Natural killer cell (primary cell): Measurements from ENCODE around the gene FAM171A1. TPM values are rescaled to one million over a fixed set of nuclear protein-coding genes. Genes with fewer than 3 reads are reported as not detected.
"Not testable (repeated sequence)": the region's sequence is repeated elsewhere in the genome, so short reads cannot be mapped to it uniquely, and the experiment has no call there.

ENCODE experiments used
- ATAC-seq, 3 donors: fragments of 150-1000 bp in 2 of 3; fragments of 200-7000 bp in 1 of 3; cut with Tn5 transposase; 1 replicate in 1 of 3; 2 replicates in 2 of 3; pipeline ENCODE4 v1.10.0; 2021; ENCODE audit warnings: mild to moderate bottlenecking in 2 of 3, moderate library complexity in 2 of 3
- DNase-seq, 2 donors: peaks; one replicate each; pipeline versions ENCODE4 v3.0.0 to v3.0.0-alpha.2; 2013 to 2021; ENCODE audit warnings: mixed read lengths in 1 of 2
- H3K27ac ChIP-seq: one replicate; pipeline ENCODE4 v1.5.1; 2013; ENCODE audit warnings: mild to moderate bottlenecking, low read length
- H3K27me3 ChIP-seq: one replicate; pipeline ENCODE4 v1.6.1; 2013; ENCODE audit warnings: low read length; ENCODE audit not compliant: control insufficient read depth, insufficient read depth
- H3K36me3 ChIP-seq: one replicate; pipeline ENCODE4 v1.6.1; 2013; ENCODE audit warnings: low read length; ENCODE audit not compliant: control insufficient read depth, insufficient read depth
- H3K4me1 ChIP-seq: one replicate; pipeline ENCODE4 v1.6.1; 2013; ENCODE audit warnings: low read length; ENCODE audit not compliant: control insufficient read depth, insufficient read depth
- H3K4me3 ChIP-seq: one replicate; pipeline ENCODE4 v1.5.1; 2013; ENCODE audit warnings: low read length
- H3K9me3 ChIP-seq: one replicate; pipeline ENCODE4 v1.6.1; 2013; ENCODE audit warnings: low read length; ENCODE audit not compliant: control insufficient read depth, insufficient read depth
- H3K27ac Mint-ChIP-seq, 2 donors: one replicate each; pipeline ENCODE4 v1.8.0; 2022; ENCODE audit warnings: mild to moderate bottlenecking in 2 of 2, mixed read lengths in 2 of 2, moderate library complexity in 1 of 2
- H3K27me3 Mint-ChIP-seq, 2 donors: one replicate each; pipeline ENCODE4 v1.8.0; 2022; ENCODE audit warnings: low read depth in 2 of 2, mixed read lengths in 2 of 2
- H3K36me3 Mint-ChIP-seq: one replicate; pipeline ENCODE4 v1.8.0; 2022; ENCODE audit warnings: mixed read lengths
- H3K4me1 Mint-ChIP-seq, 2 donors: one replicate each; pipeline ENCODE4 v1.8.0; 2022; ENCODE audit warnings: mixed read lengths in 2 of 2
- H3K4me3 Mint-ChIP-seq: one replicate; pipeline ENCODE4 v1.8.0; 2022; ENCODE audit warnings: mild to moderate bottlenecking, moderate library complexity, mixed read lengths
- H3K9me3 Mint-ChIP-seq, 2 donors: one replicate each; pipeline ENCODE4 v1.8.0; 2022; ENCODE audit warnings: mixed read lengths in 2 of 2
- CTCF ChIP-seq: fragments of 200-600 bp; IDR thresholded peaks from one replicate; pipeline ENCODE4 v1.8.0; 2022; ENCODE audit warnings: antibody characterized with exemption
- WGBS: methylation state at CpG from one replicate; pipeline ENCODE4 v1.1.7; 2013; ENCODE audit warnings: missing lambda C conversion rate; ENCODE audit not compliant: insufficient coverage; 5-methylcytosine and 5-hydroxymethylcytosine counted together
- intact Hi-C: fragments of 100-400 bp; cut with micrococcal nuclease; formaldehyde crosslinking; loops from one replicate; pipeline ENCODE4 v1.14.2; 2022
- total RNA-seq, 4 donors: library from RNA; stranded (reverse); fragments of 120-200 nt in 1 of 4; gene quantifications; one replicate each; pipeline versions ENCODE4 v1.2.3 to v1.2.4, GENCODE V29; 2013 to 2022

The FAM171A1 gene
- total RNA-seq, 3 donors from 2014 or later (not counting 1 experiment from before 2014, with no cell fraction given): 0.99 to 2.3 (median 1.6) TPM

- H3K4me1 ChIP-seq, H3K9me3 Mint-ChIP-seq, intact Hi-C loops, H3K4me1 Mint-ChIP-seq, H3K4me3 Mint-ChIP-seq, H3K36me3 ChIP-seq, H3K27ac Mint-ChIP-seq, H3K4me3 ChIP-seq, H3K27ac ChIP-seq, H3K36me3 Mint-ChIP-seq, H3K9me3 ChIP-seq, H3K27me3 ChIP-seq, ATAC-seq, DNase-seq: not testable (repeated sequence)
- peaks cover 14 to 31% of the 10 kb centered on the region in 2 donors for H3K27me3 Mint-ChIP-seq
- 97% methylated on average over 12 of the region's 12 CpGs for WGBS
Measured at GRCh38 chr10:15269838-15270237, 101.3 kb downstream of the FAM171A1 start.

GRCh38 chr10:15267496-15267895 is 103.6 kb downstream of the FAM171A1 start:
- H3K4me3 Mint-ChIP-seq: no peak overlapping the region
- H3K9me3 ChIP-seq: no peaks in the 10 kb centered on the region
- H3K36me3 ChIP-seq: no peaks in the 10 kb centered on the region
- no peaks in the 10 kb centered on the region for H3K36me3 Mint-ChIP-seq
- no peak for TF ChIP-seq CTCF
- no peak overlapping the region for H3K4me3 ChIP-seq
- ATAC-seq (no peak), DNase-seq (no peak)
- no peak overlapping the region for H3K27ac ChIP-seq
- WGBS: 83% methylated on average over 10 of the region's 10 CpGs
- no peaks in the 10 kb centered on the region for H3K27me3 ChIP-seq
- intact Hi-C loops: no loop called here
- H3K4me1 Mint-ChIP-seq: no peaks in the 10 kb centered on the region
- no peak overlapping the region for H3K27ac Mint-ChIP-seq
- no peaks in the 10 kb centered on the region for H3K4me1 ChIP-seq
- no peaks in the 10 kb centered on the region for H3K9me3 Mint-ChIP-seq
- peaks cover 10% of the 10 kb centered on the region in 2 donors for H3K27me3 Mint-ChIP-seq

DNA sequence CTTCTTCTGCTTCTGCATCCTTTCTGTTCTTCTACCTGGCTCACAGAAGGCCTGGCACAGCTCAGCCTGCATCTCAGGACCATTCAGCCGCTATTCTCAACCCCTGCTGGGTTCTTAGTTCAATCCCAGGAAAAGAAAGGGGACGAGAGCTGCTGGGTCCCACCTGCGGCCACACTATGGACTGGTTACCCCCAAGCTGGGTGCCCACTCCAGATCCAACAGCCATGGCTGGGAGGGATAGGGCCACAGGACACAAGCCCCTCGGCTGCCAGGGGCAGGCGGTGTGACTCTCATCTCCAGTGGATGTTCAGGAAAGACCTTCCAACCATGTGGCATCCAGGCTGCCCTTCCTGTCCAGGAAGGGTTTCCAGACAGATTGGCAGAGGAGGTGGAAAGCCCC is 105.0 kb downstream of the FAM171A1 start:
- Mint-ChIP-seq H3K27me3 (peaks cover 4 to 6% of the 10 kb centered on the region in 2 donors), H3K27ac (no peak overlapping the region), H3K9me3 (no peaks in the 10 kb centered on the region), H3K4me3 (no peak overlapping the region), H3K4me1 (no peaks in the 10 kb centered on the region), H3K36me3 (no peaks in the 10 kb centered on the region)
- 86% methylated on average over 5 of the region's 5 CpGs for WGBS
- Histone ChIP-seq H3K36me3 (no peaks in the 10 kb centered on the region), H3K27ac (no peak overlapping the region), H3K4me3 (no peak overlapping the region), H3K9me3 (no peaks in the 10 kb centered on the region), H3K27me3 (peaks cover 2% of the 10 kb centered on the region), H3K4me1 (no peaks in the 10 kb centered on the region)
- TF ChIP-seq CTCF: no peak
- intact Hi-C loops: no loop called here
- no peak for ATAC-seq
- DNase-seq: no peak

- no peak overlapping the region for H3K4me3 ChIP-seq
- no peaks in the 10 kb centered on the region for H3K4me1 ChIP-seq
- no peaks in the 10 kb centered on the region for H3K36me3 ChIP-seq
- no peak overlapping the region for H3K27ac ChIP-seq
- Mint-ChIP-seq H3K4me1 (no peaks in the 10 kb centered on the region), H3K9me3 (no peaks in the 10 kb centered on the region), H3K27me3 (peaks cover 0 to 4% of the 10 kb centered on the region in 2 donors), H3K4me3 (no peak overlapping the region), H3K36me3 (no peaks in the 10 kb centered on the region), H3K27ac (no peak overlapping the region)
- 87% methylated on average over 2 of the region's 2 CpGs for WGBS
- H3K27me3 ChIP-seq: peaks cover 2% of the 10 kb centered on the region
- no peak for ATAC-seq
- H3K9me3 ChIP-seq: no peaks in the 10 kb centered on the region
- no peak for TF ChIP-seq CTCF
- DNase-seq: no peak
- intact Hi-C loops: no loop called here
Measured at GRCh38 chr10:15265558-15265957, 105.5 kb downstream of the FAM171A1 start.
